Endothelial cell (in vitro differentiated cells): ENCODE data around the gene PLEKHN1. TPM values are rescaled to one million over a fixed set of nuclear protein-coding genes. Genes with fewer than 3 reads are reported as not detected.
A peak's percentile ranks its signal among the peaks of the same experiment; 100 is the strongest.

Source experiments
- DNase-seq: peaks from one replicate; pipeline ENCODE4 v3.0.0; 2021; ENCODE audit warnings: low spot score
- H3K27ac Mint-ChIP-seq: one replicate; pipeline ENCODE4 v1.8.0; 2021; ENCODE audit warnings: mixed read lengths, inconsistent platforms; ENCODE audit not compliant: unreplicated experiment
- H3K27me3 Mint-ChIP-seq: one replicate; pipeline ENCODE4 v1.8.0; 2021; ENCODE audit warnings: mild to moderate bottlenecking, moderate library complexity, mixed read lengths, inconsistent platforms; ENCODE audit not compliant: unreplicated experiment
- H3K36me3 Mint-ChIP-seq: one replicate; pipeline ENCODE4 v1.8.0; 2021; ENCODE audit warnings: mild to moderate bottlenecking, low read depth, mixed read lengths, inconsistent platforms; ENCODE audit not compliant: unreplicated experiment
- H3K4me1 Mint-ChIP-seq: one replicate; pipeline ENCODE4 v1.8.0; 2021; ENCODE audit warnings: mild to moderate bottlenecking, mixed read lengths, inconsistent platforms; ENCODE audit not compliant: unreplicated experiment
- H3K4me3 Mint-ChIP-seq: one replicate; pipeline ENCODE4 v1.8.0; 2021; ENCODE audit warnings: mild to moderate bottlenecking, mixed read lengths, inconsistent platforms; ENCODE audit not compliant: unreplicated experiment
- H3K9me3 Mint-ChIP-seq: one replicate; pipeline ENCODE4 v1.8.0; 2021; ENCODE audit warnings: mixed read lengths, inconsistent platforms; ENCODE audit not compliant: unreplicated experiment
- total RNA-seq: library from RNA; stranded (reverse); fragmentation: NEBNext Ultra II Directional; extraction: Animal tissue kit (Norgen Biotek cat#: 25700); gene quantifications from one replicate; pipeline ENCODE4 v1.2.1, GENCODE V29; 2021; ENCODE audit not compliant: unreplicated experiment
- TF ChIP-seq, protein P1 (sequence below): fragments of 200-600 bp; sonication (generic); IDR thresholded peaks from one replicate; pipeline ENCODE4 v1.5.0; 2021; ENCODE audit warnings: antibody characterized with exemption; ENCODE audit not compliant: unreplicated experiment

The PLEKHN1 gene
- total RNA-seq, 1 donor from 2014 or later = not detected

DNA sequence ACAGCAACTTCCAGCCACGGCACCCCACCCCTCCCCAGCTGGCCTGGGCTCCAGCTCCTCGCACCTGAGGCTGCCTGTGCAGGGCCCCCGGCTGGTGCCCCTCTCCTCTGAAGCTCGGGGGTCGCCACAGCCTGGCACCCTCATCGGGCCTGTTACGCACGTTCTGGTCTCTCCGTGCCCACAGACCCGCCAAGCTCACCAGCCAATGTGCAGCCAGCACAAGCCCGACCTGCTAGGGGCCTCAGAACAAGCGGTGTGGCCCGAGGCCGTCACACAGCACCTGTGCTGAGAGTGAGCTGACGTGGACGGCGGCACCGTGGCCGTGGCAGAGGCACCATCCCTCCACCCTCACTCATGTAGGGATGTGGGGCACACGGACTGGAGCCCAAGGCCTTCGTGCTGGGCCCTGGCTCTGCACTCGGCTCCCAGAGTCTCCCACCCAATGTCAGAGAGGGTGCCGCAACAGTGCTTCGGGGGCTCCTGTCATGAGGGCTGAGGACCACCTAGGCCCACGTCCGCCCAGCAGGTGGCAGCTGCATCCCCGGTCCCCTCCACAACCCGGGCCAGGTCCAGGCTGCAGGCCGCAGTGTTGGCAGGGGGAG, 46.9 kb upstream of the PLEKHN1 start:
- Mint-ChIP-seq H3K4me1 (no peaks in the 10 kb centered on the region), H3K27ac (no peak overlapping the region), H3K27me3 (peaks cover 18% of the 10 kb centered on the region), H3K4me3 (no peak overlapping the region), H3K9me3 (no peaks in the 10 kb centered on the region), H3K36me3 (peaks cover 5% of the 10 kb centered on the region)
- TF ChIP-seq, protein P1, sequence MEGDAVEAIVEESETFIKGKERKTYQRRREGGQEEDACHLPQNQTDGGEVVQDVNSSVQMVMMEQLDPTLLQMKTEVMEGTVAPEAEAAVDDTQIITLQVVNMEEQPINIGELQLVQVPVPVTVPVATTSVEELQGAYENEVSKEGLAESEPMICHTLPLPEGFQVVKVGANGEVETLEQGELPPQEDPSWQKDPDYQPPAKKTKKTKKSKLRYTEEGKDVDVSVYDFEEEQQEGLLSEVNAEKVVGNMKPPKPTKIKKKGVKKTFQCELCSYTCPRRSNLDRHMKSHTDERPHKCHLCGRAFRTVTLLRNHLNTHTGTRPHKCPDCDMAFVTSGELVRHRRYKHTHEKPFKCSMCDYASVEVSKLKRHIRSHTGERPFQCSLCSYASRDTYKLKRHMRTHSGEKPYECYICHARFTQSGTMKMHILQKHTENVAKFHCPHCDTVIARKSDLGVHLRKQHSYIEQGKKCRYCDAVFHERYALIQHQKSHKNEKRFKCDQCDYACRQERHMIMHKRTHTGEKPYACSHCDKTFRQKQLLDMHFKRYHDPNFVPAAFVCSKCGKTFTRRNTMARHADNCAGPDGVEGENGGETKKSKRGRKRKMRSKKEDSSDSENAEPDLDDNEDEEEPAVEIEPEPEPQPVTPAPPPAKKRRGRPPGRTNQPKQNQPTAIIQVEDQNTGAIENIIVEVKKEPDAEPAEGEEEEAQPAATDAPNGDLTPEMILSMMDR = no peak
- DNase-seq = no peak

DNA sequence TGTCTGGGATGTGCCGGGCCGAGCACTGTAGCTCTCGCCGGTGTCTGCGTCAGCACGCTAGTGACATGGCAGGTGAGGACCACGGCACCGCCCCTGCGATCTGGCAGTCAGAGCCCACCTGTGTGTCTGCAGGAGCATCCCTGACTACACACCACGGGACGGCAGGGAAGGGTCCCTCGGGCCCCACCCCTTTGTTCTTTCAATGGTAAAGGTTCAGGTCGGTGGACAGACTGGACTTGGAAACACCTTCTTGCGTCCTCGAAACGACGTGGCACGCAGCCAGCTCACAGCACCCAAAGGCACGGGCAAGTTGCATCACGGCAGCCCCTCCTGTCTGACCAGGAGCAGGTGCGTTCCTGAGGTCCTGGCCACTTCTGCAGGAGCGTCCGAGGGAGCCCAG, 46.3 kb upstream of the PLEKHN1 start:
- Mint-ChIP-seq H3K4me1 (no peaks in the 10 kb centered on the region), H3K27me3 (peaks cover 15% of the 10 kb centered on the region), H3K27ac (no peak overlapping the region), H3K4me3 (no peak overlapping the region), H3K36me3 (peaks cover 5% of the 10 kb centered on the region), H3K9me3 (no peaks in the 10 kb centered on the region)
- DNase-seq = no peak
- TF ChIP-seq, protein P1 = no peak

DNA sequence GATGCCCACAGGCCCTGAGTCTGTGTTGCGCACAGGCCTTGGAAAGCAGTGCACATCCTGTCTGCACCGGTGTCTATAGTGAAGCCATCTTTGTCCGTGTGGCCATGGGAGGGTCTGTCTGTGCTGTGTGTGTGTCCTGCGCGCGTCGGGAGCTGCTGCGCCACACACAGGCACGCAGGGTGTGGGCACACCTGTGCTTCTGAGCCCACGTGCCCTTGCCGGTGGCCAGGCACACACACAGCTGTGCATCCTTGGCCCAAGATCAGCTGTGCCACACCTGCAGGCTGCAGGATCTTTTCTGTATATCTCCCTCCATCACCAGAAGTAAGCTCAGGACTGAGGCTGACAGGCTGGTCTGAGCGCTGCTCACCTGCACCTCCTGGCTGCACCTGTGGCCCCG, 45.8 kb upstream of the PLEKHN1 start:
- no peak for DNase-seq
- peaks cover 14% of the 10 kb centered on the region for H3K27me3 Mint-ChIP-seq
- H3K9me3 Mint-ChIP-seq = no peaks in the 10 kb centered on the region
- H3K4me3 Mint-ChIP-seq = no peak overlapping the region
- peaks cover 5% of the 10 kb centered on the region for H3K36me3 Mint-ChIP-seq
- no peak overlapping the region for H3K27ac Mint-ChIP-seq
- TF ChIP-seq, protein P1 = no peak
- no peaks in the 10 kb centered on the region for H3K4me1 Mint-ChIP-seq

DNA sequence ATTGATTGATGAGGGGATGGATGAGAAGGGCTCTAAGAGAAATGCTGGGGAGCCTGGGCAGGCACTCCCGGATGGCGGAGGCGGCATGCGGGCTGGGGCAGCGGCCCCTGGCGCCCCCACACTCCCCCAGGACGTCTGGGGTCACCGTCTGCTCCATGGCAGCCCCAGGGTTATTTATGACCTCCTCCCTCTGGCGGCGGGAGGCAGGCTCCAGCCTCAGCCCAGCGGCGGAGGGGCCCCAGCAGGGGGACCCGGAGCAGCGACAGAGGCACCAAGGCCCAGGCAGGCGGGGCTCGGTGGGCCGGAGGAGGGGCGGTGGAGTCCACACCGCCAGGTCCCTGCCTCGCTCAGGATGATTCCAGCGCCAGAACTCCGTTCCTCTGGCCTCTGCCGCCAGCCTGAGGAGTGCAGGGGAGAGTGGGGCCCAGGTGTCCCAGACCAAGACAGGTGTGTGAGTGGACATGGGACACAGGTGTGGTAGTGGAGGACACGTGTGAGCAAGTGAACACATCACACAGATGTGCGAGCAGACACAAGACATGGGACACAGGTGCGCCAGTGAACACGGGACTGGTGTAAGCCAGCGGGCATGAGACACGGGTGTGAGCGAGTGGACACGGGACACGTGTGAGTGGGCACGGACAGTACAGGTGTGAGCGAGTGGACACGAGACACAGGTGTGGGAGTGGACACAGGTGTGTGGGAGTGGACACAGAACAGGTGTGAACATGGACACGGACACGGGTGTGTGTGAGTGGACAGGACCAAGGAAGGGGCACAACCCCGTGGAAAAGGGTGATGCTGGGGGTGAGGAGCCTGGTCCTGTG, 45.1 kb upstream of the PLEKHN1 start:
- Mint-ChIP-seq H3K9me3 (no peaks in the 10 kb centered on the region), H3K4me3 (peak overlapping the region; percentile 68), H3K27ac (no peak overlapping the region), H3K36me3 (peaks cover 5% of the 10 kb centered on the region), H3K4me1 (no peaks in the 10 kb centered on the region), H3K27me3 (peaks cover 17% of the 10 kb centered on the region)
- TF ChIP-seq, protein P1 = no peak
- DNase-seq = peak; percentile 69
